SKM-1 (cell line): ENCODE results near the gene GUCY1A1.

ENCODE experiments used
- DNase-seq: peaks from one replicate; lab custom pipeline; 2025; ENCODE audit not compliant: unreplicated experiment; lab: John Stamatoyannopoulos, UW

GUCY1A1 gene

GRCh38 chr4:155724731-155725130 lies 58.1 kb downstream of the GUCY1A1 start:
- DNase-seq, result no peak

- DNase-seq, result no peak
Measured at GRCh38 chr4:155734065-155734464, 67.4 kb downstream of the GUCY1A1 start.

GRCh38 chr4:155734951-155735350 lies 68.3 kb downstream of the GUCY1A1 start:
- no peak for DNase-seq

GRCh38 chr4:155735496-155735895 lies 68.8 kb downstream of the GUCY1A1 start:
- DNase-seq, result no peak

- DNase-seq, result no peak
Measured at GRCh38 chr4:155738548-155738947, 71.9 kb downstream of the GUCY1A1 start.

- no peak for DNase-seq
Measured at GRCh38 chr4:155741546-155741945, 74.9 kb downstream of the GUCY1A1 start.

GRCh38 chr4:155742310-155743015 lies 75.8 kb downstream of the GUCY1A1 start:
- no peak for DNase-seq

- no peak for DNase-seq
Measured at GRCh38 chr4:155745984-155746383, 79.3 kb downstream of the GUCY1A1 start.

- DNase-seq, result no peak
Measured at GRCh38 chr4:155748039-155748438, 81.4 kb downstream of the GUCY1A1 start.

- no peak for DNase-seq
Measured at GRCh38 chr4:155749041-155749440, 82.4 kb downstream of the GUCY1A1 start.

GRCh38 chr4:155751569-155751968 lies 84.9 kb downstream of the GUCY1A1 start:
- no peak for DNase-seq

GRCh38 chr4:155757745-155758265 lies 91.2 kb downstream of the GUCY1A1 start:
- DNase-seq, result no peak

- peak; percentile 39 for DNase-seq
Measured at GRCh38 chr4:155758481-155759371, 92.1 kb downstream of the GUCY1A1 start, which contains the start of gene GUCY1B1. Gene GUCY1B1 (plus strand): TSS chr4:155759021. CDS start chr4:155759141, 120 bp downstream.

- DNase-seq, result no peak
Measured at GRCh38 chr4:155759372-155760252, 93.0 kb downstream of the GUCY1A1 start.

GRCh38 chr4:155761047-155761446 lies 94.4 kb downstream of the GUCY1A1 start:
- no peak for DNase-seq

GRCh38 chr4:155761916-155762315 lies 95.3 kb downstream of the GUCY1A1 start:
- DNase-seq, result no peak

GRCh38 chr4:155762334-155762733 lies 95.7 kb downstream of the GUCY1A1 start:
- DNase-seq, result no peak

GRCh38 chr4:155763551-155763950 lies 96.9 kb downstream of the GUCY1A1 start:
- DNase-seq, result no peak

- DNase-seq, result no peak
Measured at GRCh38 chr4:155765149-155765548, 98.5 kb downstream of the GUCY1A1 start.

- no peak for DNase-seq
Measured at GRCh38 chr4:155766622-155767021, 100.0 kb downstream of the GUCY1A1 start.

- no peak for DNase-seq
Measured at GRCh38 chr4:155768370-155768769, 101.7 kb downstream of the GUCY1A1 start.
